ENCODE data around the gene BTBD2. TPM values are rescaled to one million over a fixed set of nuclear protein-coding genes. Genes with fewer than 3 reads are reported as not detected.

BTBD2 gene
- polyA plus RNA-seq, 4 donors, result 32.7 to 101 (median 53.0) TPM

- WGBS, 3 donors, result 70 to 74% (median 74%) methylated on average over 9 of the region's 9 CpGs
- peaks cover 6 to 45% (median 18%) of the 10 kb centered on the region in 3 donors for H3K4me1 ChIP-seq (ENCODE audit: control insufficient read depth in 3 of 3, insufficient read depth in 2 of 3, low read depth in 1 of 3, low read length in 2 of 3)
- H3K36me3 ChIP-seq (ENCODE audit: control insufficient read depth in 3 of 3, insufficient read depth in 2 of 3, low read depth in 1 of 3, low read length in 3 of 3), result peaks cover 18 to 97% (median 22%) of the 10 kb centered on the region in 3 donors
Measured at GRCh38 chr19:2043251-2043641, 27.7 kb upstream of the BTBD2 start.

DNA sequence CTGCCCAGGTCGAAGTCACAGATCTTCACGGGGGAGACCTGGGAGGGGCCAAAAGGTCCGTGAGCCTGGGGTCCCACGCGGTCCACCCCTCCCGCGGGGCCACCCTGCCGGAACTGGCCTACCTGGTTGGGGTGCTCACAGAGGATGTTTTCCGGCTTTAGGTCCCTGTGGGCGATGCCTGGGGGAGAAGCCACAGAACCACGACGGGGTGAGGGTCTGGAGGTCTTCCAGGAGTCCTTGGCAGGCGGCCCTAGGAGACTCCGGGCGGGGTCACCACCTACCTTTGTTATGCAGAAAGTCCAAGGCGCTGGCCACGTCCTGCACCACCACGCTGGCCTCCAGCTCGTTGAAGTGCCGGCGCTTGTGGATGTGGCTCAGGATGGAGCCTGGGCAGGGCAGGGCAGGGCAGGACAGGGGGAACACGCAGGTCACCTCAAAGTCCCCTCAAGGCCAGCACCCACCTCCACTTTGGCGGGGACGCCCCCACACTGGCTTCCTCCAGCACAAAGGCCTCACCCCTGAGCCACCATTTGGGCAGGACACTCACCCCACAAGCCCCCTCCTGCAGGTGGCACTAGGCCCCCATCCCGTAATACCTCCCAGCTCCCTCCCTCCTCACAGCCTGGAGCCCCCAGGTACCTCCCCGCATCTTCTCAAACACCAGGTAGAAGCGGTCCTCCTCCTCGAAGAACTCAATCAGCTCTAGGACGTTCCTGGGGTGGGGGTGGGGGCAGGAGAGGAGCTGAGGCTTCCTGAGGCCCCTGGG lies 27.2 kb upstream of the BTBD2 start:
- Histone ChIP-seq H3K27ac (ENCODE audit: low read depth in 1 of 3, low read length in 2 of 3) (peak overlapping the region; percentile 92 to 97 (median 95)), H3K4me3 (ENCODE audit: low read depth in 1 of 3, low read length in 3 of 3) (peak overlapping the region in 2 of 3 donors; percentile 17 to 41), H3K4me1 (ENCODE audit: control insufficient read depth in 3 of 3, insufficient read depth in 2 of 3, low read depth in 1 of 3, low read length in 2 of 3) (peaks cover 6 to 40% (median 14%) of the 10 kb centered on the region in 3 donors), H3K36me3 (ENCODE audit: control insufficient read depth in 3 of 3, insufficient read depth in 2 of 3, low read depth in 1 of 3, low read length in 3 of 3) (peaks cover 19 to 97% (median 24%) of the 10 kb centered on the region in 3 donors), H3K27me3 (ENCODE audit: control insufficient read depth in 3 of 3, insufficient read depth in 3 of 3, low read length in 3 of 3) (no peaks in the 10 kb centered on the region), H3K9me3 (ENCODE audit: control insufficient read depth in 2 of 2, insufficient read depth in 1 of 2, low read depth in 1 of 2, low read length in 1 of 2) (no peaks in the 10 kb centered on the region)
- 22 to 23% (median 23%) methylated on average over 29 of the region's 29 CpGs for WGBS, 3 donors
- DNase-seq (no peak), FAIRE-seq (no peak)

More at GRCh38 chr19:2043251-2043641, 27.7 kb upstream of the BTBD2 start:
- peak in 1 of 2 donors; percentile 15 for DNase-seq
- FAIRE-seq, result no peak
- H3K27ac ChIP-seq (ENCODE audit: low read depth in 1 of 3, low read length in 2 of 3), result peak overlapping the region; percentile 92 to 97 (median 95)
- H3K27me3 ChIP-seq (ENCODE audit: control insufficient read depth in 3 of 3, insufficient read depth in 3 of 3, low read length in 3 of 3), result no peaks in the 10 kb centered on the region
- H3K4me3 ChIP-seq (ENCODE audit: low read depth in 1 of 3, low read length in 3 of 3), result no peak overlapping the region
- no peaks in the 10 kb centered on the region for H3K9me3 ChIP-seq (ENCODE audit: control insufficient read depth in 2 of 2, insufficient read depth in 1 of 2, low read depth in 1 of 2, low read length in 1 of 2)

DNA sequence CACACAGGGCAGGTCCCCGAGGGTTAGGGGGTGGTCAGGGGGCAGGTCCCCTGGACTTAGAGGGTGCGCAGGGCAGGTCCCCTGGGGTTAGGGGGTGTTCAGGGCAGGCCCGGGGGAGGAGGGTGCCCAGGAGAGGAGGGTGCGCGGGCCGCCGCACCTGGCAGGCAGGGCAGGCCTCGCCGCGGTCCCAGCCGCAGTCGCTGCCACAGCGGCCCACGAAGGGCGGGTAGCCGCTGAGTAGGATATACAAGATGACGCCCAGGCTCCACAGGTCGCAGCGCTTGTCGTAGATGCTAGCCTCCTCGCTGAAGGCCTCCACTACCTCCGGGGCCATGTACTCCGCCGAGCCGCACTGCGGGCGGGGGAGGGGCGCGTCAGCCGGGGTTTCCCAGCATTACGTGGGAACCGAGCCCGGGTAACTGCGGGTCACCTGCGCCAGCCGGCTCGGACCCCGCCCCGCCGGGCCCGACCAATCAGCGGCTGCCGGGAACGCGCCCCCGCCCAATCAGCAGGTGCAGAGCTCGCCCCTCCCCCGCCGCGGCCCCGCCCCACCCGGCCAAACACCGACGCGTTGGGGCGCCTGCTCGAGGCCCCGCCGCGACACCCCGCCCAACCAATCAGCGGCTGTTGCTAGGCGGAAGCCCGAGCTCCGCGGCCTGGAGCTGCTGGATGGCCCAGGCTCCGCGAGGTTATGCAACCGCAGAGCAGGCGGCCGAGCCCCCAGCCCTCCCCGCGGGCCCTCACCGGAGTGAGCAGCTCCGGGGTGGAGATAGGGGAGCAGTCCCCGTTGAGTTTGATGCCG lies 26.4 kb upstream of the BTBD2 start:
- no peaks in the 10 kb centered on the region for H3K27me3 ChIP-seq (ENCODE audit: control insufficient read depth in 3 of 3, insufficient read depth in 3 of 3, low read length in 3 of 3)
- peaks cover 19 to 93% (median 24%) of the 10 kb centered on the region in 3 donors for H3K36me3 ChIP-seq (ENCODE audit: control insufficient read depth in 3 of 3, insufficient read depth in 2 of 3, low read depth in 1 of 3, low read length in 3 of 3)
- FAIRE-seq (no peak), DNase-seq (peak; percentile 97 to 98)
- H3K27ac ChIP-seq (ENCODE audit: low read depth in 1 of 3, low read length in 2 of 3), result peak overlapping the region; percentile 92 to 97 (median 95)
- H3K4me3 ChIP-seq (ENCODE audit: low read depth in 1 of 3, low read length in 3 of 3), result peak overlapping the region in 2 of 3 donors; percentile 24 to 41
- H3K9me3 ChIP-seq (ENCODE audit: control insufficient read depth in 2 of 2, insufficient read depth in 1 of 2, low read depth in 1 of 2, low read length in 1 of 2), result no peaks in the 10 kb centered on the region
- peaks cover 3 to 33% (median 9%) of the 10 kb centered on the region in 3 donors for H3K4me1 ChIP-seq (ENCODE audit: control insufficient read depth in 3 of 3, insufficient read depth in 2 of 3, low read depth in 1 of 3, low read length in 2 of 3)
- 3 to 10% (median 4%) methylated on average over 31 to 77 of the region's 77 CpGs for WGBS, 3 donors

DNA sequence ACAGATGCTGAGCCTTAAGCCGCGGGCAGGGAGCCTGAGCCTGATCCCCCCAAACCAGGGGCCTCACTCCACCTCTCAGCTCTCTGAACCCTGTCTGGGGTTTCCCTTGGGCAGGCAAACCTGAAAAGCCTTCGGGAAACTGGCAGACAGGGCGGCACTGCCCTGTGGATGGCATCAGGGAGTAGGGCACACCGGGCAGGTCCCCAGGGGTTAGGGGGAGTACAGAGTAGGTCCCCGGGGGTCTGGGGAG lies 25.8 kb upstream of the BTBD2 start:
- 65 to 70% (median 67%) methylated on average over 6 of the region's 6 CpGs for WGBS, 3 donors
- Histone ChIP-seq H3K4me3 (ENCODE audit: low read depth in 1 of 3, low read length in 3 of 3) (no peak overlapping the region), H3K27me3 (ENCODE audit: control insufficient read depth in 3 of 3, insufficient read depth in 3 of 3, low read length in 3 of 3) (no peaks in the 10 kb centered on the region), H3K36me3 (ENCODE audit: control insufficient read depth in 3 of 3, insufficient read depth in 2 of 3, low read depth in 1 of 3, low read length in 3 of 3) (peaks cover 19 to 88% (median 24%) of the 10 kb centered on the region in 3 donors), H3K9me3 (ENCODE audit: control insufficient read depth in 2 of 2, insufficient read depth in 1 of 2, low read depth in 1 of 2, low read length in 1 of 2) (no peaks in the 10 kb centered on the region), H3K27ac (ENCODE audit: low read depth in 1 of 3, low read length in 2 of 3) (peak overlapping the region; percentile 75 to 92 (median 76)), H3K4me1 (ENCODE audit: control insufficient read depth in 3 of 3, insufficient read depth in 2 of 3, low read depth in 1 of 3, low read length in 2 of 3) (peaks cover 3 to 33% (median 9%) of the 10 kb centered on the region in 3 donors)
- DNase-seq, result no peak
- no peak for FAIRE-seq

DNA sequence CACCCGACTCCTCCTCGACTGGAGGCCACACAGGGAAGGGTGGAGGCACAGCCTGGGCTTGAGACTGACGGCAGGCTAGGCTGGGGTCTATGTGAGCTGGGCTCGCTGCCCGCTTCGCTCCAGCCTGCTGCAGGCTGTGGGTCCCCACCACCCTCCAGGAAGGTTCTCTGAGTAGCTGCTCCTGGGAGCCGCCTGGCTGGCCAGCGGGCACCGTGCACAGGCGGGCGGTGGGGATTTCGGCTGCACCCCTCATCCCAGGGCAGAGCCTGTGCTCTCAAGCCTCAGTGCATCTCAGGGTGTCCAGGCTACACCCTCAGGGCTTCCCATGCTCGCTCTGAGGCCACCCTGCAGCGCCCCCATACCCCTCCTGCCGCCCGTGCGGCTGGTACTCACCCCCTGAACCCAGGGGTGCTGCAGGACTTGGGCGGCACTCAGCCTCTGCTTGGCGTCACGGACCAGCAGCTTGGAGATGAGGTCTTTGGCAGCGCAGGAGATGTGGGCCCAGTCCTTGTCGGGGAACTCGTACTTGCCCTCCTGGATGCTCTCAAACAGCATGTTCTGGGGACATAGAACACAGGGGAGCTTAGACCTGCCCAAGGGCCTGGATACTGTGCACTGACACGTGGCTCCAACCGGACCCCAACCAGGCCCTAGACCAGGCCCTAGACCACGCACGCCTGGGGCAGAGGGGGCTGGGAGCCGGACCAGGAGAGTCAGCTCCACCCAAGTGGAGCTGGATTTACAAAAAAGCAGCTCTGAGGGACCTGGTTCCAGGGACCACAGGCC lies 25.3 kb upstream of the BTBD2 start:
- peak in 1 of 2 donors; percentile 1 for DNase-seq
- Histone ChIP-seq H3K27ac (ENCODE audit: low read depth in 1 of 3, low read length in 2 of 3) (peak overlapping the region; percentile 75 to 92 (median 76)), H3K27me3 (ENCODE audit: control insufficient read depth in 3 of 3, insufficient read depth in 3 of 3, low read length in 3 of 3) (no peaks in the 10 kb centered on the region), H3K36me3 (ENCODE audit: control insufficient read depth in 3 of 3, insufficient read depth in 2 of 3, low read depth in 1 of 3, low read length in 3 of 3) (peaks cover 18 to 83% (median 24%) of the 10 kb centered on the region in 3 donors), H3K4me1 (ENCODE audit: control insufficient read depth in 3 of 3, insufficient read depth in 2 of 3, low read depth in 1 of 3, low read length in 2 of 3) (peaks cover 3 to 31% (median 9%) of the 10 kb centered on the region in 3 donors), H3K9me3 (ENCODE audit: control insufficient read depth in 2 of 2, insufficient read depth in 1 of 2, low read depth in 1 of 2, low read length in 1 of 2) (peaks cover 0 to 4% of the 10 kb centered on the region in 2 donors), H3K4me3 (ENCODE audit: low read depth in 1 of 3, low read length in 3 of 3) (no peak overlapping the region)
- no peak for FAIRE-seq
- 90 to 92% (median 91%) methylated on average over 27 to 28 of the region's 28 CpGs for WGBS, 3 donors

DNA sequence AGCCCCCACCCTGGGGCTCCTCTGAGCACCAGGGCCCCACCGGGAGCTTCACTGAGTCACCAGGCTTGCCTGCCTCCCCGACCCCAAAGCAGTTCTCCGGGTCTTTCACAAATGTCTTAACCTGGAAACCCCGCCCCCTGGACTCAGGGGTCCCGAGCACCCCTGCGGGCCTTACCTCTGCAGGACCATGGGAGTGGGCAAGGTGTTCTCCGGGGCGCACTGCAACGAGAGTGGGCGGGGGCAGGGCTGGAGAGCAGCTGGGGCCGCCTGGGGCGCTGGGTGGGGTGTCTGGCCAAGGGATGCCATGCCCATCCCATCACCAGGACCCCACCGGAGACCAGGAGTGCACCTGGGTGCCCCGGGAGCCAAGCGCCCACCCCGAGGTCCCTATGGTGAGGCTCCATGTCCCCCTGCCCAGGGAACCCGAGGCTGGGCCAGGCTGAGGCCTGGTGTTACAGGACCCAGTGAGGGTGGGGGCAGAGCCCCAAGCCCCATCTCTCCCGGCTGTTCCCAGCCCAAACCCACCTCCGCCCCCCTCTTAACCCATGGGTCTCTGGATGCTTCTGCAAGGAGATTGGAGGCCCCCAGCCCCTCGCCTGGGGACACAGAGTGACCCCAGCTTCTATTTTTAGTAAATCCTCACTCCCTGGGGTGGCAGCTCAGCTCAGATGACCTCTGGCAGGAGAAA lies 24.6 kb upstream of the BTBD2 start:
- H3K36me3 ChIP-seq (ENCODE audit: control insufficient read depth in 3 of 3, insufficient read depth in 2 of 3, low read depth in 1 of 3, low read length in 3 of 3), result peaks cover 13 to 76% (median 24%) of the 10 kb centered on the region in 3 donors
- FAIRE-seq, result no peak
- H3K27me3 ChIP-seq (ENCODE audit: control insufficient read depth in 3 of 3, insufficient read depth in 3 of 3, low read length in 3 of 3), result no peaks in the 10 kb centered on the region
- peak in 1 of 2 donors; percentile 2 for DNase-seq
- no peak overlapping the region for H3K27ac ChIP-seq (ENCODE audit: low read depth in 1 of 3, low read length in 2 of 3)
- H3K4me1 ChIP-seq (ENCODE audit: control insufficient read depth in 3 of 3, insufficient read depth in 2 of 3, low read depth in 1 of 3, low read length in 2 of 3), result peaks cover 3 to 29% (median 9%) of the 10 kb centered on the region in 3 donors
- no peak overlapping the region for H3K4me3 ChIP-seq (ENCODE audit: low read depth in 1 of 3, low read length in 3 of 3)
- H3K9me3 ChIP-seq (ENCODE audit: control insufficient read depth in 2 of 2, insufficient read depth in 1 of 2, low read depth in 1 of 2, low read length in 1 of 2), result peaks cover 0 to 12% of the 10 kb centered on the region in 2 donors
- 84 to 88% (median 87%) methylated on average over 18 to 20 of the region's 20 CpGs for WGBS, 3 donors

DNA sequence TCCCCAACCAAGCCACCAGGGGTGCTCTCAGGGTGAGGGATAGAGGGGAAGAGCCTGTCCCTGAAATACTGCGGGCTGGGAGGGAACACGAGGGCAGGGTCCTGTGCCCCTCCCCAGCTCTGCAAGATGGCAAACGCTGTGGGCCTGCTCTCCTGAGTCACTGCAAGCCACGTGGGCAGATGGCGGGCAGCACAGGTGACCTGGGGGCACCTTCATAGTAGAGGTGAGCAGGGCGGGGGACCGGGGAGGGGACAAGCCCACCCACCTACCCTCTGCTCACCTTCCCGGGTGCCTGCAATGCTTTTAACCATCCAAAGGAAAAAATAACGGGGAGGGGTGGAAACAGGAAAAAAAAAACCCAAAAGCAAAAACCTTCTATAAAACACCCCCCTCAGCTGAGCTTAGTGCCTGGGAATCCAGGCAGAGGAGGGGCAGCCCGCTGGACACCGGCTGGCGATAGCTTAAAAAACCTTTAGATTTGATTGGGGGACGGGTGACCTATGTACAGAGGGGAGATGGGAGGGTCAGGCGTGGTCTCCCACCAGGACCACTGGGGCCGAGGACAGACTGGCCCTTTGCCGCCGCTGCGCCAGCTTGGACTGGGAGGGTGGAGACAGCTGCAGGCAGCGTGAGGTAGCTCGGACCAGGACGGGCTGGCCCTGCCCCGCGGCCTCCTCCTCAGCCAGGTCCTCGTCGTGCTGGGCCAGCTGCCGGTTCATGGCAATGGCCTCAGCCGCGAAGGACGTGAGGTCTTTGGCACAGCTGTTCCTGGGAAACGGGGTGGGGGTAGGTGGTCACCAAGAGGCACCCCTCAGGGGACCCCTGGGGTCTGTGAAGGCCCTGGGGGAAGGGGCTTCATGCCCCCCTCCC lies 23.8 kb upstream of the BTBD2 start:
- H3K27ac ChIP-seq (ENCODE audit: low read depth in 1 of 3, low read length in 2 of 3), result no peak overlapping the region
- 84 to 87% (median 87%) methylated on average over 29 to 30 of the region's 30 CpGs for WGBS, 3 donors
- DNase-seq (no peak), FAIRE-seq (no peak)
- H3K4me1 ChIP-seq (ENCODE audit: control insufficient read depth in 3 of 3, insufficient read depth in 2 of 3, low read depth in 1 of 3, low read length in 2 of 3), result peaks cover 3 to 29% (median 9%) of the 10 kb centered on the region in 3 donors
- no peak overlapping the region for H3K4me3 ChIP-seq (ENCODE audit: low read depth in 1 of 3, low read length in 3 of 3)
- peaks cover 0 to 14% of the 10 kb centered on the region in 2 donors for H3K9me3 ChIP-seq (ENCODE audit: control insufficient read depth in 2 of 2, insufficient read depth in 1 of 2, low read depth in 1 of 2, low read length in 1 of 2)
- H3K36me3 ChIP-seq (ENCODE audit: control insufficient read depth in 3 of 3, insufficient read depth in 2 of 3, low read depth in 1 of 3, low read length in 3 of 3), result peaks cover 12 to 68% (median 24%) of the 10 kb centered on the region in 3 donors
- no peaks in the 10 kb centered on the region for H3K27me3 ChIP-seq (ENCODE audit: control insufficient read depth in 3 of 3, insufficient read depth in 3 of 3, low read length in 3 of 3)
